Subcutaneous abdominal adipose tissue (tissue), 5 donors: ENCODE results near the gene PRKCH.

Experiments
- H3K27ac ChIP-seq: one replicate; pipeline ENCODE4 v1.7.0; 2013; ENCODE audit warnings: low read depth, mild to moderate bottlenecking, inconsistent platforms, low read length, moderate library complexity
- H3K27me3 ChIP-seq, 5 donors: one replicate each; pipeline ENCODE4 v1.7.0; 2013; ENCODE audit warnings: low read length in 5 of 5, inconsistent platforms in 1 of 5; ENCODE audit not compliant: control insufficient read depth in 5 of 5, insufficient read depth in 4 of 5
- H3K36me3 ChIP-seq, 5 donors: one replicate each; pipeline ENCODE4 v1.7.0; 2013; ENCODE audit warnings: low read length in 5 of 5; ENCODE audit not compliant: control insufficient read depth in 5 of 5, insufficient read depth in 5 of 5
- H3K4me1 ChIP-seq, 5 donors: one replicate each; pipeline ENCODE4 v1.7.0; 2013; ENCODE audit warnings: low read length in 5 of 5, mild to moderate bottlenecking in 3 of 5, moderate library complexity in 1 of 5; ENCODE audit not compliant: control insufficient read depth in 5 of 5, insufficient read depth in 5 of 5
- H3K4me3 ChIP-seq, 5 donors: one replicate each; pipeline ENCODE4 v1.7.0; 2013; ENCODE audit warnings: low read length in 5 of 5, low read depth in 1 of 5
- H3K9ac ChIP-seq, 5 donors: one replicate each; pipeline ENCODE4 v1.7.0; 2013; ENCODE audit warnings: low read length in 5 of 5, mild to moderate bottlenecking in 4 of 5, moderate library complexity in 3 of 5
- H3K9me3 ChIP-seq, 5 donors: one replicate each; pipeline ENCODE4 v1.7.0; 2013; ENCODE audit warnings: low read length in 5 of 5; ENCODE audit not compliant: control insufficient read depth in 5 of 5
- donor health status: healthy.
- donor health status: healthy.
- donor health status: healthy.
- donor health status: healthy.
- donor health status: healthy.

Gene PRKCH

DNA sequence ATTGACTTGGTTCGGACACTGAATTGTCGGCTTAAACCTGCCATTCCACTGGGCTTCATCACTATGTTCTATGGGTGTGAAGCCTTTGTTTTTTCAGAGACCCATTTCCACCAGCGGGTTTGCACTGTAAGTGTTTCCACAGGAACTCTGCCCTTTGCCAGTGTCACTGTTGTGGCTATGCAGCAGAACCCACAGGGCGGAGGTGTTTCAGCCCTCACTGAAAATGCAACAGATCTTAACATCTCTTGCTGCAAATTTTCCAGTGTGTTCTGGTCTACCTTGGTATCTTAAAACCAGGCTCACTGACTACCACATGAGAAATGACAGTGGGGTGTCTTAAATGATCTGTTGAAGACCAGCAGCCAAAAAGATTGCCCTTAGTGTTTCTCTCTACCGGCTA lies 21.1 kb downstream of the PRKCH start:
- Histone ChIP-seq H3K9ac (no peak overlapping the region), H3K4me1 (peaks cover 0 to 76% (median 21%) of the 10 kb centered on the region in 5 donors), H3K27me3 (no peaks in the 10 kb centered on the region), H3K9me3 (no peaks in the 10 kb centered on the region), H3K4me3 (no peak overlapping the region), H3K36me3 (no peaks in the 10 kb centered on the region), H3K27ac (peak overlapping the region; percentile 67)

DNA sequence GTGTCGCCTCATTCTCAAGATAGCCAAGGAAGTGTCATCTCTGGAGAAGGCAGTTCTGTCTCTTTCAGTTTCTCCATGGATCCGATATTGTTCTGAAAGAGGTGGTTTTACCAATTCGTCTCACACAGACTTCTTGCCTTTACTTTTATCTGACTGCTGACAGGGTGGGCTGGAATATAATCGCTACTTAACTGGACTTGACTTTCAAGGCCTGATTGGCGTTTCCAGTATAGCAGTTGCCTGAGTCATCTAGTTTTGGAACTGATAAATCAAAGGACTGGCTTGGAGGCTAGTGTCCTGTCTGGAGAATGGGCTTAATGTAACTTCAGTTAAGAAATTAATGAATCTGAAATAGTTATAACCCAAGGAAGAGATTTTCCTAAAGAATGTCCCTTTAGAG lies 21.6 kb downstream of the PRKCH start:
- Histone ChIP-seq H3K4me3 (no peak overlapping the region), H3K9me3 (no peaks in the 10 kb centered on the region), H3K27ac (peak overlapping the region; percentile 67), H3K4me1 (peaks cover under 1 to 76% (median 22%) of the 10 kb centered on the region in 5 donors), H3K36me3 (no peaks in the 10 kb centered on the region), H3K27me3 (no peaks in the 10 kb centered on the region), H3K9ac (no peak overlapping the region)

GRCh38 chr14:61343471-61343870 lies 22.1 kb downstream of the PRKCH start:
- Histone ChIP-seq H3K27me3 (no peaks in the 10 kb centered on the region), H3K36me3 (no peaks in the 10 kb centered on the region), H3K9ac (peak overlapping the region in 2 of 5 donors; percentile 27 to 31), H3K4me1 (peaks cover 2 to 76% (median 22%) of the 10 kb centered on the region in 5 donors), H3K4me3 (no peak overlapping the region), H3K9me3 (no peaks in the 10 kb centered on the region), H3K27ac (peak overlapping the region; percentile 67)

DNA sequence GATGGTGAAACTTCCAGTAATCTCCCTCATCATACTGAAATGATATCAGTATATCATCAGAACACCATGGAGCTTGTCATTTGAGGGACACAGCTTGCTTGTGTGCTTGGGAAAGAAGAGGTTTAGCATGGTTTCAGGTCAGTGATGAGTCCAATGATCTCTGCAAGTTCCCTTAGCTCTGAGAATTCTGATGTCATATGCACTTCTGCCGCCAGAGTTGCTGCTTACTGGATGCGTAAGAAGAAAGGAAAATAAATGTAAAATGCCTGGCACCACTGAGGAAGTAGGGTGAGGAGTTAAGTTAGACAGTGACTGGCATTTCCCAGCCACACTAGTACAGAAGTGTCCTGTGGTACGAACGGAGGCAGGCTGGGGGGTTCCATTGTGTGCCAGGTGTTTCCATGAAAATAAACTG lies 22.6 kb downstream of the PRKCH start:
- no peaks in the 10 kb centered on the region for H3K9me3 ChIP-seq
- peak overlapping the region; percentile 67 for H3K27ac ChIP-seq
- H3K27me3 ChIP-seq = no peaks in the 10 kb centered on the region
- no peaks in the 10 kb centered on the region for H3K36me3 ChIP-seq
- H3K4me1 ChIP-seq = peaks cover 2 to 78% (median 22%) of the 10 kb centered on the region in 5 donors
- no peak overlapping the region for H3K4me3 ChIP-seq
- peak overlapping the region in 3 of 5 donors; percentile 1 to 37 (median 31) for H3K9ac ChIP-seq

DNA sequence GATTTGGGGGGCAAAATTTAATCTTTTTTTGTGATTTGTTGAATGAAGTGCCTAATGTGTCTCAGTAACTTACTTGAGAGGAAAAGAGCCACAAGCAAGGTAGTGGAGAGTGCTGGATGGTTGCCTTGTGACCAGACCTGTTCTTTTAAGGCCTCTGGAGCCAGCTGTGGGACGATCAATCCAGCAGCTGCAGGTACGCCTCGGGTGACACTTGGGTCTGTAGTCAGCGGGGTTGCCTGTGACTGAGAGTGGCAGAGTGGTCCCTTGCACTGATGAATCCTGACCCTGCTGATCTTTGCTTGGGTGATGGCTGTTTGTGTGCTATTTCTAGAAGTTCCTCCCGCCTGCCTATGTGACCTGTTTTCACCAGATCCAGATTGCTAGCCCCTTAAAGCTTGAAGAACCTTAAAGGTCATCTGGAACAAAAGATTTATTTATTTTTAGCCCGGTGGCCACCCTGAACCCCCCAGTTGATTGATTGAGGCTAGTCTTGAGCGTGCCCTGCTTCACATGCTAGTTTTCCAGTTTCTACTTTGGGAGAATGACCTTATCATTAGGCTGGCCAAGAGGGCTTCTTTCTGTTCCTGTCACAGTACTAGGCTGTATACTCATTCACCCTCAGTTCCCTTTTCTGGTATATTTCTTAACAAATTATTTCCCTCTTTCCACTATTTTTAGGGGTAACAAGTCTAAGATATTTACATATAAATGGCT lies 23.2 kb downstream of the PRKCH start:
- H3K4me3 ChIP-seq = no peak overlapping the region
- peak overlapping the region; percentile 67 for H3K27ac ChIP-seq

GRCh38 chr14:61345151-61345482 lies 23.7 kb downstream of the PRKCH start:
- no peak overlapping the region for H3K4me3 ChIP-seq
- no peak overlapping the region for H3K9ac ChIP-seq
- peaks cover 2 to 74% (median 22%) of the 10 kb centered on the region in 5 donors for H3K4me1 ChIP-seq
- no peaks in the 10 kb centered on the region for H3K27me3 ChIP-seq
- H3K9me3 ChIP-seq = no peaks in the 10 kb centered on the region
- H3K36me3 ChIP-seq = no peaks in the 10 kb centered on the region
- no peak overlapping the region for H3K27ac ChIP-seq

More for the DNA sequence above, 23.2 kb downstream of the PRKCH start:
- H3K9ac ChIP-seq = peak overlapping the region in 2 of 5 donors; percentile 1 to 37
- H3K9me3 ChIP-seq = no peaks in the 10 kb centered on the region
- H3K36me3 ChIP-seq = no peaks in the 10 kb centered on the region
- H3K27me3 ChIP-seq = no peaks in the 10 kb centered on the region
- H3K4me1 ChIP-seq = peaks cover 2 to 78% (median 22%) of the 10 kb centered on the region in 5 donors

DNA sequence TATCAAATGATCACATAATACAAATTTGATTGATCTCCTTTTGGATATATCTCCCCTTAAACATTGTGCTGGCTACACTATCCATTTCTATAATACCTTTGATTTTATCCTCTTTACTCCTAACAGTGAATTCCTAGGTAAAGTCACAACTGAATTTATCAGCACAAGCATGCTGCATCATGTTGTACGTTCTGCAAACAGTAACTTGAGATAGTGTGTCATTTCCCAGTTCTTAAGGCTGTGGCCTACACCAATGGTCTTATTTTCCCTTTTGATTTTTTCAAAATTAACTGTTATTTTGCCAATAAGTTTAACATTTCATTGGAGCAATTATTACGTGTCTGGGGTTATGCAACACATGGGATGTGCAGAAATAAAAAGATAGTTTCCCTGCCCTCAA lies 24.8 kb downstream of the PRKCH start:
- H3K4me1 ChIP-seq = peaks cover 2 to 76% (median 22%) of the 10 kb centered on the region in 5 donors
- H3K9me3 ChIP-seq = no peaks in the 10 kb centered on the region
- H3K36me3 ChIP-seq = no peaks in the 10 kb centered on the region

DNA sequence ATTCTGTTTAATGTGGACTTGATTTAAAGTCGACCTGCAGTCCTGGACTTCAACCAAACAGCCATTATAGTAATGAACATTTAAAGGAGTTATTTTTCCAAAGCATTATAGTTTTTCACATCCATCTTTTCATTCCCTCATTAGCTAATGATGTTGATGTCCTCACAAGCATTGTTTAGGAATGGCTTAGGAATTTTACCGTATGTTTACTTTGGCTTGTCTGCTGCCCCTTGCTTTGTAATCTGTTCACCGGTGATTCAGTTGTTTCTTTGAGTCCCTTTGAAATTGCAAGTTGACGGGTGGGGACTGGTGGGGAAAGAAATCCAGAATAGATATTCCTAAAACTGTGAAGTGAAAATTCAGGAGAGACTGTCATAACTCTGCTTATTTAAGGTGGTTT lies 25.4 kb downstream of the PRKCH start:
- peak overlapping the region; percentile 20 for H3K27ac ChIP-seq
- H3K4me3 ChIP-seq = no peak overlapping the region
- peaks cover 2 to 73% (median 22%) of the 10 kb centered on the region in 5 donors for H3K4me1 ChIP-seq
- H3K9me3 ChIP-seq = no peaks in the 10 kb centered on the region
- H3K9ac ChIP-seq = no peak overlapping the region
- no peaks in the 10 kb centered on the region for H3K36me3 ChIP-seq
- no peaks in the 10 kb centered on the region for H3K27me3 ChIP-seq

More for the DNA sequence above, 24.8 kb downstream of the PRKCH start:
- Histone ChIP-seq H3K9ac (no peak overlapping the region), H3K27me3 (no peaks in the 10 kb centered on the region), H3K27ac (no peak overlapping the region), H3K4me3 (no peak overlapping the region)

DNA sequence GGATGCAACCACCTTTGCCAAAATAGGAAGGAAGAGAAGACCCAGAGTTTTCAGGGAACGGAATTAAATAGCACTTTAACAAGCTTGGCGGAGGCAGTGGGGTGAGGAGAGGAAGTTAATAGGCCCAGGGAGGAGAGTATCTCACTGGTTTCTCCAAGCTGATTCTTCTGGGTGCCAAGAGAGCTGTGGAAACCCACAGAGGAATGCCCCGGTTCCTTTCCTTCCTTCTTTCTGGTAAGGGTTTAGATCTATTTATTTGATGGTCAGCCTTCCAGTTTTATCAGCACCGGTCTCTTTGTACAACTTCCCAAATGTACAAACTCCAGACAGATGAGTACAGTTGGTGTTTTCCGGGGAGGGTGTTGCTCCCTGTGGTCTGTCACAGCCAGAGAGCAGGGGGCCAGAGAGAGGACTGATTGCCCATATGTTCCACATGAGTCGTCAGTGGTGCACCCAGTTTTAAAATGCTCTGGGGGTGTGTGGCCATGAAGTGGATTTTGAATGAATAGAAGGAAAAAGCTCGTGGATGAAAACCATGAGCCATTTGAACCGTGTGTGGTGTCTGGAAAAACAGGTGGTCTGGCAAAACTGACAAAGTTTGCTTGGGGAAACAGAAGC lies 26.6 kb downstream of the PRKCH start:
- Histone ChIP-seq H3K27ac (peak overlapping the region; percentile 20), H3K4me3 (no peak overlapping the region), H3K4me1 (peaks cover 2 to 62% (median 22%) of the 10 kb centered on the region in 5 donors), H3K36me3 (no peaks in the 10 kb centered on the region), H3K27me3 (no peaks in the 10 kb centered on the region), H3K9me3 (no peaks in the 10 kb centered on the region), H3K9ac (no peak overlapping the region)

- Histone ChIP-seq H3K9ac (no peak overlapping the region), H3K9me3 (no peaks in the 10 kb centered on the region), H3K4me3 (no peak overlapping the region), H3K27ac (no peak overlapping the region), H3K4me1 (peaks cover 0 to 44% (median 5%) of the 10 kb centered on the region in 5 donors), H3K27me3 (no peaks in the 10 kb centered on the region), H3K36me3 (no peaks in the 10 kb centered on the region)
These were observed 29.3 kb downstream of the PRKCH start for GRCh38 chr14:61350427-61351270.
